Endothelial cell of umbilical vein (primary cell): ENCODE results near the gene PDE10A. TPM values are rescaled to one million over a fixed set of nuclear protein-coding genes. Genes with fewer than 3 reads are reported as not detected.

Experiments used
- BruUV-seq: library from RNA; stranded (reverse); fragments of 400-500 nt; replicated peaks from 2 replicates; lab custom pipeline; 2021; lab: Mats Ljungman, UMichigan
- CTCF ChIA-PET: fragments of 300-600, 350-600 bp; sonication (Branson Sonifier 250); formaldehyde crosslinking; loops from one replicate; lab custom pipeline; 2021; ENCODE audit warnings: antibody characterized with exemption, inconsistent platforms; lab: Charles Lee
- POLR2A ChIA-PET: fragments of 300-600, 350-600 bp; sonication (Branson Sonifier 250); formaldehyde crosslinking; loops from one replicate; lab custom pipeline; 2021; ENCODE audit warnings: antibody characterized with exemption, inconsistent platforms; lab: Charles Lee
- DNase-seq: peaks from one replicate; pipeline ENCODE4 v3.0.0-alpha.2; 2011; ENCODE audit warnings: low read depth, low spot score
- FAIRE-seq: peaks from 2 replicates; lab custom pipeline; 2011; peaks lifted over from hg19 to GRCh38; lab: Jason Lieb, UNC
- H2AFZ ChIP-seq: 2 replicates; pipeline ENCODE4 v1.6.0; 2012; ENCODE audit warnings: low read depth, low read length, control low read depth, inconsistent platforms
- H3K27ac ChIP-seq: 2 replicates; pipeline ENCODE4 v1.5.1; 2011; ENCODE audit warnings: low read depth, mild to moderate bottlenecking, control low read depth, low read length, moderate library complexity; ENCODE audit not compliant: insufficient read depth
- H3K27me3 ChIP-seq, 2 experiments: 2 replicates each; pipeline versions ENCODE4 v1.6.0 to v1.6.1; 2011; ENCODE audit warnings: low read length in 2 of 2, mixed read lengths in 1 of 2; ENCODE audit not compliant: control insufficient read depth in 2 of 2, insufficient read depth in 2 of 2
- H3K36me3 ChIP-seq, 2 experiments: 2 replicates in 1 of 2; 3 replicates in 1 of 2; pipeline ENCODE4 v1.5.1; 2011; ENCODE audit warnings: low read length in 2 of 2, mild to moderate bottlenecking in 1 of 2, moderate library complexity in 1 of 2; ENCODE audit not compliant: control insufficient read depth in 2 of 2, insufficient read depth in 2 of 2; ENCODE audit errors: extremely low read depth in 1 of 2
- H3K4me1 ChIP-seq: 3 replicates; pipeline ENCODE4 v1.5.1; 2011; ENCODE audit warnings: mild to moderate bottlenecking, low read length; ENCODE audit not compliant: control insufficient read depth, insufficient read depth; ENCODE audit errors: extremely low read depth
- H3K4me2 ChIP-seq: 2 replicates; pipeline ENCODE4 v1.6.1; 2011; ENCODE audit warnings: low read length, control low read depth, mixed read lengths; ENCODE audit not compliant: insufficient read depth
- H3K4me3 ChIP-seq, 3 experiments: fragments of 200-600 bp in 1 of 3; sonication (generic), shearing (Covaris generic) in 1 of 3; replicated peaks in 1 of 3; 2 replicates each; pipeline ENCODE4 v1.5.1; 2011 to 2016; ENCODE audit warnings: control low read depth in 3 of 3, low read length in 3 of 3, mild to moderate bottlenecking in 2 of 3, inconsistent platforms in 1 of 3, low read depth in 1 of 3, moderate library complexity in 1 of 3; ENCODE audit not compliant: insufficient read depth in 1 of 3
- H3K79me2 ChIP-seq: 2 replicates; pipeline ENCODE4 v1.6.0; 2012; ENCODE audit warnings: low read length, inconsistent platforms; ENCODE audit not compliant: control insufficient read depth, insufficient read depth
- H3K9ac ChIP-seq: replicated peaks from 2 replicates; pipeline ENCODE3; 2011; ENCODE audit warnings: low read length, control low read depth; ENCODE audit not compliant: insufficient read depth; ENCODE audit errors: extremely low read depth
- H3K9me1 ChIP-seq: replicated peaks from 3 replicates; pipeline ENCODE4 v1.6.0; 2011; ENCODE audit warnings: mild to moderate bottlenecking, low read length; ENCODE audit not compliant: control insufficient read depth, insufficient read depth; ENCODE audit errors: extremely low read depth
- H3K9me3 ChIP-seq: replicated peaks from 2 replicates; pipeline ENCODE4 v1.5.1; 2012; ENCODE audit warnings: low read length, inconsistent platforms; ENCODE audit not compliant: control insufficient read depth, insufficient read depth
- H4K20me1 ChIP-seq: replicated peaks from 2 replicates; pipeline ENCODE3; 2011; ENCODE audit warnings: mild to moderate bottlenecking, low read length; ENCODE audit not compliant: control insufficient read depth, insufficient read depth; ENCODE audit errors: extremely low read depth
- EZH2 ChIP-seq: IDR thresholded peaks from 2 replicates; pipeline ENCODE4 v1.6.1; 2012; ENCODE audit warnings: borderline replicate concordance, low read depth, mild to moderate bottlenecking, moderate library complexity, low read length, inconsistent platforms; ENCODE audit not compliant: severe bottlenecking
- FOS ChIP-seq: IDR thresholded peaks from 2 replicates; pipeline ENCODE4 v1.6.1; 2011; ENCODE audit warnings: mild to moderate bottlenecking, low read length, moderate library complexity, borderline replicate concordance; ENCODE audit not compliant: insufficient read depth
- GATA2 ChIP-seq: IDR thresholded peaks from 2 replicates; pipeline ENCODE4 v1.7.0; 2011; ENCODE audit warnings: low read depth, mild to moderate bottlenecking, moderate library complexity, mixed read lengths, low read length; ENCODE audit not compliant: insufficient read length, insufficient read depth
- JUN ChIP-seq: IDR thresholded peaks from 2 replicates; pipeline ENCODE4 v1.6.1; 2011; ENCODE audit warnings: borderline replicate concordance, low read depth; ENCODE audit not compliant: insufficient read length, insufficient read depth
- MAX ChIP-seq: IDR thresholded peaks from 2 replicates; pipeline ENCODE4 v1.6.1; 2011; ENCODE audit not compliant: insufficient read depth, insufficient read length
- MYC ChIP-seq: IDR thresholded peaks from one replicate; pipeline ENCODE4 v1.6.1; 2011; ENCODE audit warnings: mild to moderate bottlenecking, low read depth, low read length
- POLR2A ChIP-seq: IDR thresholded peaks from 2 replicates; pipeline ENCODE4 v1.6.1; 2012; ENCODE audit warnings: low read depth, mild to moderate bottlenecking, control low read depth, low read length
- POLR2AphosphoS5 ChIP-seq: IDR thresholded peaks from 2 replicates; pipeline ENCODE4 v1.6.1; 2012; ENCODE audit warnings: low read depth, mild to moderate bottlenecking, control low read depth, low read length, moderate library complexity; ENCODE audit not compliant: insufficient read depth
- dilution Hi-C: fragments of 300-500 bp; cut with MboI; formaldehyde crosslinking; loops from one replicate; pipeline ENCODE4 v1.15.0; 2019; ENCODE audit warnings: low sequenced_read_pairs; ENCODE audit not compliant: extremely low pct_ligation_motif_present
- intact Hi-C: fragments of 100-400 bp; cut with micrococcal nuclease; formaldehyde crosslinking; loops from one replicate; pipeline ENCODE4 v1.10.0; 2022
- polyA plus RNA-seq, 4 experiments: library from polyadenylated mRNA; depleted of rRNA in 3 of 4; stranded (reverse) in 3 of 4; unstranded in 1 of 4; fragments of >200 nt; gene quantifications; 2 replicates each; pipeline versions ENCODE4 v1.2.1 to v1.2.3, GENCODE V29; 2011 to 2012; ENCODE audit warnings: missing spikeins in 1 of 4
- total RNA-seq: library from RNA; stranded (reverse); gene quantifications from 2 replicates; pipeline ENCODE4 v1.2.3, GENCODE V29; 2021
- TF ChIP-seq, protein P1 (sequence below), 2 donors: IDR thresholded peaks; 1 replicate in 1 of 2; 2 replicates in 1 of 2; pipeline ENCODE4 v1.5.1; 2011; ENCODE audit warnings: low read length in 2 of 2, mild to moderate bottlenecking in 2 of 2, moderate library complexity in 2 of 2, control low read depth in 1 of 2, inconsistent platforms in 1 of 2, low read depth in 1 of 2; ENCODE audit not compliant: insufficient read depth in 1 of 2; ENCODE audit errors: extremely low read depth in 1 of 2

PDE10A gene
- total and polyA plus RNA-seq, 2 donors (not counting 3 experiments of a cell fraction or from before 2014, with no cell fraction given), result 0.86 to 2.9 TPM

DNA sequence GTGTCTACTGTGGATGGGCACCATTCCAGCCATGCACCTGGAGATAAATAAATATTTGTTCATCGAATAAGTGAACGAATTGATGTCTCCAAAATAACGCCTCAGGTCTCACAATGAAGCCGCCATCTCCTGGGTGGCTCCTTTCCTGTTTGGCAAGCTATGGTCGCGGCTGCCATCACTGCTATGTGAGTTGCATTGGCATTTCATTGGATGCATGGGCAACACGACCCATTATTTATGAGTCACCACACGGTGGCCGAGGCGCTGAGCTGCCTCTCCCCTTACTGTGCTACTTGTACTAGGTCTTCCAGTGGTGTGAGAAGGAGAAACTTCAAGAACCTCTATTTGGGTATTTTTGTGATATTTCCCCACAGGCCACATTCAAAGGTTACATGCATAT, 21.3 kb upstream of the PDE10A start:
- POLR2A ChIA-PET, result no interaction called here
- no peak overlapping the region for H3K9ac ChIP-seq
- no peak overlapping the region for H3K4me3 ChIP-seq
- H3K79me2 ChIP-seq, result no peaks in the 10 kb centered on the region
- CTCF ChIA-PET, result no interaction called here
- no peak overlapping the region for H3K4me2 ChIP-seq
- DNase-seq (no peak), FAIRE-seq (no peak)
- H3K4me1 ChIP-seq, result no peaks in the 10 kb centered on the region
- no peaks in the 10 kb centered on the region for H3K9me1 ChIP-seq
- no TSS peak for BruUV-seq
- TF ChIP-seq GATA2 (no peak), FOS (no peak), EZH2 (no peak), POLR2A (no peak), JUN (no peak), POLR2AphosphoS5 (no peak)
- TF ChIP-seq, protein P1, sequence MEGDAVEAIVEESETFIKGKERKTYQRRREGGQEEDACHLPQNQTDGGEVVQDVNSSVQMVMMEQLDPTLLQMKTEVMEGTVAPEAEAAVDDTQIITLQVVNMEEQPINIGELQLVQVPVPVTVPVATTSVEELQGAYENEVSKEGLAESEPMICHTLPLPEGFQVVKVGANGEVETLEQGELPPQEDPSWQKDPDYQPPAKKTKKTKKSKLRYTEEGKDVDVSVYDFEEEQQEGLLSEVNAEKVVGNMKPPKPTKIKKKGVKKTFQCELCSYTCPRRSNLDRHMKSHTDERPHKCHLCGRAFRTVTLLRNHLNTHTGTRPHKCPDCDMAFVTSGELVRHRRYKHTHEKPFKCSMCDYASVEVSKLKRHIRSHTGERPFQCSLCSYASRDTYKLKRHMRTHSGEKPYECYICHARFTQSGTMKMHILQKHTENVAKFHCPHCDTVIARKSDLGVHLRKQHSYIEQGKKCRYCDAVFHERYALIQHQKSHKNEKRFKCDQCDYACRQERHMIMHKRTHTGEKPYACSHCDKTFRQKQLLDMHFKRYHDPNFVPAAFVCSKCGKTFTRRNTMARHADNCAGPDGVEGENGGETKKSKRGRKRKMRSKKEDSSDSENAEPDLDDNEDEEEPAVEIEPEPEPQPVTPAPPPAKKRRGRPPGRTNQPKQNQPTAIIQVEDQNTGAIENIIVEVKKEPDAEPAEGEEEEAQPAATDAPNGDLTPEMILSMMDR (IDR thresholded peaks at IDR 0.05; ENCODE audit: extremely low read depth in 1 of 2, insufficient read depth in 1 of 2, low read depth in 1 of 2, low read length in 2 of 2), result no peak
- dilution Hi-C loops, result no loop called here
- no peaks in the 10 kb centered on the region for H3K36me3 ChIP-seq
- H3K9me3 ChIP-seq, result no peaks in the 10 kb centered on the region
- no peaks in the 10 kb centered on the region for H4K20me1 ChIP-seq
- H2AFZ ChIP-seq, result no peak overlapping the region
- intact Hi-C loops, result no loop called here
- H3K27ac ChIP-seq, result no peak overlapping the region
- peaks cover 0 to 2% of the 10 kb centered on the region in 2 experiments for H3K27me3 ChIP-seq

DNA sequence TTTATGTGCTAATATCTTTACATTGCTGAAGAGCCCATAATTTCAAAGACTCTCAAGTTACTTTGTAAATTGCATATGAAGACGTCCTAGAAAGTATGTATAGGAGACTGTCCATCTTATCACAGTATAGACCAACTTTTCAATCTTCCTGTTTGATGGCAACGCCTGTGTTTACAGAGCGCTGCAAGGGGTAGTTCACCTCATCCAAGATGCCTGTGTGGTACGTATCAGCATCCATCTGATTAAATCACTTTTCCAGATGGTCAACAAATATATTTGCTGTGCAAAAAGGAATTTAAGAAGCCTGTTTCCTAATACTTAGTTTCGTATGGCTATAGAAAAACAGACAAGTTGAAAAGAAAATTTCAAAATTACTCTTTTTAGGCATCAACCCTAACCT, 17.9 kb upstream of the PDE10A start:
- dilution Hi-C loops (no loop called here), intact Hi-C loops (no loop called here)
- Histone ChIP-seq H3K4me3 (no peak overlapping the region), H3K9me1 (no peaks in the 10 kb centered on the region), H3K27ac (no peak overlapping the region), H2AFZ (no peak overlapping the region), H3K4me1 (peaks cover 9% of the 10 kb centered on the region), H3K79me2 (no peaks in the 10 kb centered on the region), H3K27me3 (peaks cover 0 to under 1% of the 10 kb centered on the region in 2 experiments), H3K36me3 (no peaks in the 10 kb centered on the region), H3K4me2 (no peak overlapping the region), H3K9ac (no peak overlapping the region), H4K20me1 (no peaks in the 10 kb centered on the region), H3K9me3 (no peaks in the 10 kb centered on the region)
- FAIRE-seq, result no peak
- BruUV-seq, result no TSS peak
- TF ChIP-seq FOS (no peak), POLR2A (no peak), POLR2AphosphoS5 (no peak), EZH2 (no peak), MYC (no peak), GATA2 (no peak), MAX (no peak), JUN (no peak)
- TF ChIP-seq, protein P1 (IDR thresholded peaks at IDR 0.05; ENCODE audit: extremely low read depth in 1 of 2, insufficient read depth in 1 of 2, low read depth in 1 of 2, low read length in 2 of 2), result no peak
- no peak for DNase-seq
- ChIA-PET POLR2A (no interaction called here), CTCF (no interaction called here)
